Measurements from ENCODE around the gene MED15.

MED15 gene

GRCh38 chr22:20511578-20512229 lies 4.3 kb downstream of the MED15 start:
- DNase-seq = no peak

GRCh38 chr22:20514658-20515406 lies 7.4 kb downstream of the MED15 start:
- DNase-seq = no peak

- DNase-seq = no peak
Observed at GRCh38 chr22:20516399-20516798, 9.0 kb downstream of the MED15 start.

- DNase-seq = no peak
Observed at GRCh38 chr22:20517422-20517821, 10.0 kb downstream of the MED15 start.

- no peak for DNase-seq
Observed at GRCh38 chr22:20517841-20518592, 10.6 kb downstream of the MED15 start.

- DNase-seq = no peak
Observed at GRCh38 chr22:20519558-20519957, 12.1 kb downstream of the MED15 start.

GRCh38 chr22:20520093-20520511 lies 12.7 kb downstream of the MED15 start:
- DNase-seq = peak in 2 of 14 donors; percentile 16 to 41

GRCh38 chr22:20522134-20523004 lies 15.0 kb downstream of the MED15 start:
- no peak for DNase-seq

- no peak for DNase-seq
Observed at GRCh38 chr22:20523086-20523983, 15.9 kb downstream of the MED15 start.

- no peak for DNase-seq
Observed at GRCh38 chr22:20524004-20524481, 16.6 kb downstream of the MED15 start.

GRCh38 chr22:20525048-20525447 lies 17.6 kb downstream of the MED15 start:
- no peak for DNase-seq

GRCh38 chr22:20526305-20526627 lies 18.9 kb downstream of the MED15 start:
- DNase-seq = no peak

GRCh38 chr22:20526628-20527355 lies 19.4 kb downstream of the MED15 start:
- no peak for DNase-seq

GRCh38 chr22:20528405-20528978 lies 21.1 kb downstream of the MED15 start:
- DNase-seq = no peak

GRCh38 chr22:20530368-20531153 lies 23.2 kb downstream of the MED15 start:
- peak in 1 of 14 donors; percentile 7 for DNase-seq

GRCh38 chr22:20531154-20531403 lies 23.7 kb downstream of the MED15 start:
- DNase-seq = no peak

- peak in 7 of 14 donors; percentile 22 to 82 (median 44) for DNase-seq
Observed at GRCh38 chr22:20531404-20532201, 24.2 kb downstream of the MED15 start.

GRCh38 chr22:20532256-20532993 lies 25.0 kb downstream of the MED15 start:
- DNase-seq = no peak
